Lower lobe of right lung (tissue), 2 donors: ENCODE data around the gene ERMP1. TPM values are rescaled to one million over a fixed set of nuclear protein-coding genes. Genes with fewer than 3 reads are reported as not detected.

Experiments
- ATAC-seq, 2 donors: fragments of 200-7000 bp; cut with Tn5 transposase; one replicate each; pipeline ENCODE4 v1.9.1; 2020 to 2022; ENCODE audit warnings: mild to moderate bottlenecking in 2 of 2, moderate library complexity in 2 of 2
- DNase-seq: peaks from one replicate; pipeline ENCODE4 v3.0.0-alpha.2; 2020
- H3K27ac ChIP-seq: fragments of 200-600 bp; one replicate; pipeline ENCODE4 v1.8.0; 2022
- H3K27me3 ChIP-seq: fragments of 200-600 bp; one replicate; pipeline ENCODE4 v1.8.0; 2022; ENCODE audit warnings: low read depth
- H3K36me3 ChIP-seq: fragments of 200-600 bp; one replicate; pipeline ENCODE4 v1.8.0; 2022; ENCODE audit warnings: mild to moderate bottlenecking
- H3K4me1 ChIP-seq: fragments of 200-600 bp; one replicate; pipeline ENCODE4 v1.8.0; 2022
- H3K4me3 ChIP-seq: fragments of 200-600 bp; one replicate; pipeline ENCODE4 v1.8.0; 2022; ENCODE audit warnings: mild to moderate bottlenecking
- H3K9me3 ChIP-seq: fragments of 200-600 bp; one replicate; pipeline ENCODE4 v1.8.0; 2022
- CTCF ChIP-seq: fragments of 200-600 bp; IDR thresholded peaks from one replicate; pipeline ENCODE4 v1.8.0; 2022; ENCODE audit warnings: antibody characterized with exemption, mild to moderate bottlenecking
- intact Hi-C: fragments of 100-400 bp; cut with DNase I; formaldehyde crosslinking; loops from one replicate; pipeline ENCODE4 v1.11.0; 2022
- total RNA-seq: library from RNA; stranded (reverse); fragmentation: NEBNext Ultra II Directional; extraction: Animal tissue kit (Norgen Biotek cat#: 25700); gene quantifications from one replicate; pipeline ENCODE4 v1.2.1, GENCODE V29; 2021
- donor health status: DM: no; HTN: yes; CAD: no; lungs with severe emphysema.

Gene ERMP1
- total RNA-seq, 1 donor from 2014 or later, result 26.2 TPM

- H3K27me3 ChIP-seq, result no peaks in the 10 kb centered on the region
- no peaks in the 10 kb centered on the region for H3K9me3 ChIP-seq
- DNase-seq, result no peak
- H3K4me1 ChIP-seq, result peaks cover 38% of the 10 kb centered on the region
- no peaks in the 10 kb centered on the region for H3K36me3 ChIP-seq
- H3K27ac ChIP-seq, result no peak overlapping the region
- ATAC-seq, result no peak
- TF ChIP-seq CTCF, result no peak
- intact Hi-C loops, result no loop called here
- H3K4me3 ChIP-seq, result no peak overlapping the region
Measured at GRCh38 chr9:5846501-5846921, 13.6 kb upstream of the ERMP1 start.

GRCh38 chr9:5846096-5846495, 13.2 kb upstream of the ERMP1 start:
- H3K9me3 ChIP-seq, result no peaks in the 10 kb centered on the region
- peaks cover 36% of the 10 kb centered on the region for H3K4me1 ChIP-seq
- no peak for TF ChIP-seq CTCF
- H3K4me3 ChIP-seq, result no peak overlapping the region
- DNase-seq (no peak), ATAC-seq (no peak)
- H3K36me3 ChIP-seq, result no peaks in the 10 kb centered on the region
- intact Hi-C loops, result no loop called here
- no peaks in the 10 kb centered on the region for H3K27me3 ChIP-seq
- no peak overlapping the region for H3K27ac ChIP-seq

GRCh38 chr9:5845157-5845531, 12.2 kb upstream of the ERMP1 start:
- intact Hi-C loops, result no loop called here
- no peak for ATAC-seq
- no peak for TF ChIP-seq CTCF
- Histone ChIP-seq H3K4me3 (no peak overlapping the region), H3K4me1 (peaks cover 32% of the 10 kb centered on the region), H3K36me3 (no peaks in the 10 kb centered on the region), H3K9me3 (no peaks in the 10 kb centered on the region), H3K27ac (no peak overlapping the region), H3K27me3 (no peaks in the 10 kb centered on the region)
- no peak for DNase-seq

GRCh38 chr9:5843794-5844471, 11.0 kb upstream of the ERMP1 start:
- Histone ChIP-seq H3K9me3 (no peaks in the 10 kb centered on the region), H3K27ac (peak overlapping the region; percentile 53), H3K27me3 (no peaks in the 10 kb centered on the region), H3K4me3 (no peak overlapping the region), H3K4me1 (peaks cover 32% of the 10 kb centered on the region), H3K36me3 (no peaks in the 10 kb centered on the region)
- TF ChIP-seq CTCF, result no peak
- DNase-seq, result no peak
- ATAC-seq, result peak; percentile 31 to 49
- intact Hi-C loops, result no loop called here

- Histone ChIP-seq H3K4me3 (no peak overlapping the region), H3K9me3 (no peaks in the 10 kb centered on the region), H3K36me3 (no peaks in the 10 kb centered on the region), H3K27ac (peak overlapping the region; percentile 53), H3K4me1 (peaks cover 32% of the 10 kb centered on the region), H3K27me3 (no peaks in the 10 kb centered on the region)
- DNase-seq (no peak), ATAC-seq (peak in 1 of 2 donors; percentile 25)
- intact Hi-C loops, result no loop called here
- no peak for TF ChIP-seq CTCF
Measured at GRCh38 chr9:5842929-5843793, 10.2 kb upstream of the ERMP1 start.
